DMS 273 treated with DMSO at 0.1 percent for 48 hours (cell line): ENCODE measurements around the gene ATP9A.

ENCODE experiments used
- DNase-seq: peaks from one replicate; lab custom pipeline; 2025; lab: John Stamatoyannopoulos, UW

Gene ATP9A

GRCh38 chr20:51628533-51629398 lies 139.4 kb downstream of the ATP9A start:
- DNase-seq = no peak

GRCh38 chr20:51627586-51627985 lies 140.6 kb downstream of the ATP9A start:
- DNase-seq = no peak

GRCh38 chr20:51625105-51625504 lies 143.1 kb downstream of the ATP9A start:
- no peak for DNase-seq

GRCh38 chr20:51624157-51624731 lies 143.9 kb downstream of the ATP9A start:
- no peak for DNase-seq

GRCh38 chr20:51623255-51623654 lies 144.9 kb downstream of the ATP9A start:
- DNase-seq = no peak

GRCh38 chr20:51622004-51622874 lies 146.0 kb downstream of the ATP9A start:
- DNase-seq = no peak

GRCh38 chr20:51620432-51620831 lies 147.8 kb downstream of the ATP9A start:
- DNase-seq = no peak

GRCh38 chr20:51616060-51616459 lies 152.1 kb downstream of the ATP9A start:
- DNase-seq = no peak

GRCh38 chr20:51614687-51615086 lies 153.5 kb downstream of the ATP9A start:
- DNase-seq = no peak

GRCh38 chr20:51613580-51613979 lies 154.6 kb downstream of the ATP9A start:
- DNase-seq = no peak

- DNase-seq = no peak
These were observed 155.3 kb downstream of the ATP9A start for GRCh38 chr20:51612896-51613295.

GRCh38 chr20:51611625-51611890 lies 156.6 kb downstream of the ATP9A start:
- DNase-seq = no peak

GRCh38 chr20:51610761-51611624 lies 157.2 kb downstream of the ATP9A start:
- no peak for DNase-seq

- no peak for DNase-seq
These were observed 158.1 kb downstream of the ATP9A start for GRCh38 chr20:51610111-51610510.

GRCh38 chr20:51609251-51609650 lies 158.9 kb downstream of the ATP9A start:
- no peak for DNase-seq

- DNase-seq = no peak
These were observed 160.1 kb downstream of the ATP9A start for GRCh38 chr20:51608061-51608460.

- DNase-seq = no peak
These were observed 161.0 kb downstream of the ATP9A start for GRCh38 chr20:51607170-51607569.

- no peak for DNase-seq
These were observed 163.3 kb downstream of the ATP9A start for GRCh38 chr20:51604851-51605250.

- DNase-seq = no peak
These were observed 166.1 kb downstream of the ATP9A start for GRCh38 chr20:51602131-51602530.

GRCh38 chr20:51600950-51601349 lies 167.2 kb downstream of the ATP9A start:
- DNase-seq = no peak

GRCh38 chr20:51600016-51600420 lies 168.2 kb downstream of the ATP9A start:
- no peak for DNase-seq

GRCh38 chr20:51598556-51598955 lies 169.6 kb downstream of the ATP9A start:
- no peak for DNase-seq
